MCF 10A (cell line): Measurements from ENCODE around the gene BTBD6. TPM values are rescaled to one million over a fixed set of nuclear protein-coding genes. Genes with fewer than 3 reads are reported as not detected.

ENCODE experiments used
- BruUV-seq: library from RNA; stranded (reverse); fragments of 400-500 nt; replicated peaks from 2 replicates; lab custom pipeline; 2021; lab: Mats Ljungman, UMichigan
- CTCF ChIA-PET: fragments of 300-600 bp; sonication (Branson Sonifier 250); formaldehyde crosslinking; extraction: SDS; loops from one replicate; lab custom pipeline; 2021; ENCODE audit warnings: antibody characterized with exemption, inconsistent platforms; lab: Yijun Ruan, JAX
- POLR2A ChIA-PET: fragments of 300-600, 350-650 bp; sonication (Branson Sonifier 250); formaldehyde crosslinking; extraction: SDS; loops from one replicate; lab custom pipeline; 2020; ENCODE audit warnings: antibody characterized with exemption, inconsistent platforms; lab: Yijun Ruan, JAX
- DNase-seq: peaks from one replicate; pipeline ENCODE4 v3.0.0-alpha.2; 2018; ENCODE audit not compliant: unreplicated experiment
- H3K27ac Mint-ChIP-seq: one replicate; pipeline ENCODE4 v1.8.0; 2022; ENCODE audit warnings: mild to moderate bottlenecking, low read depth, mixed read lengths; ENCODE audit not compliant: unreplicated experiment
- H3K27me3 Mint-ChIP-seq: one replicate; pipeline ENCODE4 v1.8.0; 2022; ENCODE audit warnings: mixed read lengths; ENCODE audit not compliant: insufficient read depth, unreplicated experiment
- H3K36me3 Mint-ChIP-seq: one replicate; pipeline ENCODE4 v1.8.0; 2022; ENCODE audit warnings: mild to moderate bottlenecking, moderate library complexity, mixed read lengths; ENCODE audit not compliant: insufficient read depth, unreplicated experiment
- H3K4me1 Mint-ChIP-seq: one replicate; pipeline ENCODE4 v1.8.0; 2022; ENCODE audit warnings: mixed read lengths; ENCODE audit not compliant: insufficient read depth, unreplicated experiment
- H3K4me3 Mint-ChIP-seq: one replicate; pipeline ENCODE4 v1.8.0; 2022; ENCODE audit warnings: mild to moderate bottlenecking, moderate library complexity, mixed read lengths; ENCODE audit not compliant: unreplicated experiment
- H3K9me3 Mint-ChIP-seq: one replicate; pipeline ENCODE4 v1.8.0; 2022; ENCODE audit warnings: mixed read lengths; ENCODE audit not compliant: unreplicated experiment
- intact Hi-C: fragments of 100-400 bp; cut with micrococcal nuclease; formaldehyde crosslinking; loops from 2 replicates; pipeline ENCODE4 v1.14.1; 2022
- total RNA-seq: library from RNA; stranded (reverse); gene quantifications from 2 replicates; pipeline ENCODE4 v1.2.3, GENCODE V29; 2022
- TF ChIP-seq, protein P1 (sequence below): fragments of 200-600 bp; IDR thresholded peaks from one replicate; pipeline ENCODE4 v1.8.0; 2022; ENCODE audit warnings: antibody characterized with exemption, mild to moderate bottlenecking; ENCODE audit not compliant: unreplicated experiment

The BTBD6 gene
- total RNA-seq, 1 experiment from 2014 or later: 24.5 TPM

GRCh38 chr14:105211086-105211757 lies 37.1 kb upstream of the BTBD6 start:
- TF ChIP-seq, protein P1, sequence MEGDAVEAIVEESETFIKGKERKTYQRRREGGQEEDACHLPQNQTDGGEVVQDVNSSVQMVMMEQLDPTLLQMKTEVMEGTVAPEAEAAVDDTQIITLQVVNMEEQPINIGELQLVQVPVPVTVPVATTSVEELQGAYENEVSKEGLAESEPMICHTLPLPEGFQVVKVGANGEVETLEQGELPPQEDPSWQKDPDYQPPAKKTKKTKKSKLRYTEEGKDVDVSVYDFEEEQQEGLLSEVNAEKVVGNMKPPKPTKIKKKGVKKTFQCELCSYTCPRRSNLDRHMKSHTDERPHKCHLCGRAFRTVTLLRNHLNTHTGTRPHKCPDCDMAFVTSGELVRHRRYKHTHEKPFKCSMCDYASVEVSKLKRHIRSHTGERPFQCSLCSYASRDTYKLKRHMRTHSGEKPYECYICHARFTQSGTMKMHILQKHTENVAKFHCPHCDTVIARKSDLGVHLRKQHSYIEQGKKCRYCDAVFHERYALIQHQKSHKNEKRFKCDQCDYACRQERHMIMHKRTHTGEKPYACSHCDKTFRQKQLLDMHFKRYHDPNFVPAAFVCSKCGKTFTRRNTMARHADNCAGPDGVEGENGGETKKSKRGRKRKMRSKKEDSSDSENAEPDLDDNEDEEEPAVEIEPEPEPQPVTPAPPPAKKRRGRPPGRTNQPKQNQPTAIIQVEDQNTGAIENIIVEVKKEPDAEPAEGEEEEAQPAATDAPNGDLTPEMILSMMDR: no peak
- Mint-ChIP-seq H3K9me3 (no peaks in the 10 kb centered on the region), H3K27me3 (no peaks in the 10 kb centered on the region), H3K4me1 (no peaks in the 10 kb centered on the region), H3K27ac (no peak overlapping the region), H3K4me3 (no peak overlapping the region), H3K36me3 (peaks cover 18% of the 10 kb centered on the region)
- intact Hi-C loops: no loop called here
- CTCF ChIA-PET: no interaction called here
- no peak for DNase-seq
- no TSS peak for BruUV-seq
- POLR2A ChIA-PET: no interaction called here

- peaks cover 20% of the 10 kb centered on the region for H3K36me3 Mint-ChIP-seq
- H3K4me1 Mint-ChIP-seq: no peaks in the 10 kb centered on the region
- H3K4me3 Mint-ChIP-seq: no peak overlapping the region
- DNase-seq: no peak
- ChIA-PET CTCF (interaction anchor here (1.5 kb wide), 1 partner anchor 9 kb away, joined by 6 read pairs; no protein-coding TSS in a partner anchor), POLR2A (no interaction called here)
- no TSS peak for BruUV-seq
- TF ChIP-seq, protein P1: no peak
- H3K9me3 Mint-ChIP-seq: no peaks in the 10 kb centered on the region
- no peaks in the 10 kb centered on the region for H3K27me3 Mint-ChIP-seq
- H3K27ac Mint-ChIP-seq: no peak overlapping the region
- intact Hi-C loops: no loop called here
These were observed 36.6 kb upstream of the BTBD6 start for GRCh38 chr14:105211758-105212089.

- Mint-ChIP-seq H3K27ac (no peak overlapping the region), H3K36me3 (peaks cover 30% of the 10 kb centered on the region), H3K4me3 (no peak overlapping the region), H3K4me1 (no peaks in the 10 kb centered on the region), H3K9me3 (no peaks in the 10 kb centered on the region), H3K27me3 (no peaks in the 10 kb centered on the region)
- no peak for DNase-seq
- ChIA-PET CTCF (interaction anchor here (0.6 to 1.5 kb wide), 2 partner anchors 10 to 29 kb away, joined by 4 to 6 read pairs; no protein-coding TSS in a partner anchor), POLR2A (no interaction called here)
- intact Hi-C loops: no loop called here
- TF ChIP-seq, protein P1: no peak
- no TSS peak for BruUV-seq
These were observed 35.6 kb upstream of the BTBD6 start for GRCh38 chr14:105212541-105213300.

DNA sequence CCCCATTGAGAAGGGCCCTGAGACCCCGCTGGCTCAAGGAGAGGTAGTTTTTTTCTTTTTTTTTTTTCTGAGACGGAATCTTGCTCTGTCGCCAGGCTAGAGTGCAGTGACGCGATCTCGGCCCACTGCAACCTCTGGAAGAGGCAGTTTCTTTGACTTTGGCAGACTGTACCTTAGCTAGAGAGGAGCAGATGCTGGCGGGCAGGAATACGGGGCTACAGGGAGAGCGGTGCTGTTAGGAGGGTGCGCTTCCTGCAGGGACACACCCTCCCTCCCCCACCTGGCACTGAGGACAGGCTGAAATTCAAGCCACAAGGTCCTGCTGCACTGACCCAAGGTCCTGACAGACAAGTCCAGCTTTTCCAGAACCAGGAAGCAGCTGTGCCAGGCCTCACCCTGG lies 35.0 kb upstream of the BTBD6 start:
- BruUV-seq: no TSS peak
- TF ChIP-seq, protein P1: no peak
- intact Hi-C loops: no loop called here
- Mint-ChIP-seq H3K4me1 (no peaks in the 10 kb centered on the region), H3K27me3 (no peaks in the 10 kb centered on the region), H3K9me3 (no peaks in the 10 kb centered on the region), H3K36me3 (peaks cover 36% of the 10 kb centered on the region), H3K4me3 (no peak overlapping the region), H3K27ac (no peak overlapping the region)
- POLR2A ChIA-PET: no interaction called here
- no peak for DNase-seq
- CTCF ChIA-PET: interaction anchor here (0.6 to 1.8 kb wide), 2 partner anchors 10 to 1122 kb away, joined by 3 to 11 read pairs; no protein-coding TSS in a partner anchor
